ENCODE results near the gene NRL. TPM values are rescaled to one million over a fixed set of nuclear protein-coding genes. Genes with fewer than 3 reads are reported as not detected.

Gene NRL
- total RNA-seq, 1 donor from 2014 or later = 0.48 TPM

- Histone ChIP-seq H3K27me3 (ENCODE audit: insufficient read depth, low read length) (no peaks in the 10 kb centered on the region), H3K4me2 (ENCODE audit: low read length) (peak overlapping the region; percentile 94), H4K20me1 (ENCODE audit: insufficient read depth, low read length) (no peaks in the 10 kb centered on the region), H3K9me3 (ENCODE audit: insufficient read depth, low read depth, low read length) (no peaks in the 10 kb centered on the region), H3K9ac (ENCODE audit: low read length) (peak overlapping the region; percentile 81), H3K4me3 (ENCODE audit: insufficient read depth, low read depth, low read length) (peak overlapping the region; percentile 60), H3K36me3 (ENCODE audit: insufficient read depth, low read length) (no peaks in the 10 kb centered on the region), H3K4me1 (ENCODE audit: insufficient read depth, low read length) (peaks cover 6% of the 10 kb centered on the region), H3K79me2 (ENCODE audit: insufficient read depth, low read length) (no peaks in the 10 kb centered on the region), H2AFZ (ENCODE audit: low read depth, low read length) (peak overlapping the region; percentile 95), H3K27ac (ENCODE audit: low read depth, low read length) (no peak overlapping the region)
- H3K36me3 Mint-ChIP-seq (ENCODE audit: low read depth, unreplicated experiment) = peaks cover 6% of the 10 kb centered on the region
- no peaks in the 10 kb centered on the region for H3K9me3 Mint-ChIP-seq (ENCODE audit: unreplicated experiment)
- no peak for DNase-seq (ENCODE audit: low read depth)
- TF ChIP-seq CTCF (IDR thresholded peaks at IDR 0.05; ENCODE audit: insufficient read depth, low read depth, low read length) (no peak), EZH2 (IDR thresholded peaks at IDR 0.05; ENCODE audit: insufficient read depth, low read length) (no peak)
- FAIRE-seq = no peak
- H3K4me1 Mint-ChIP-seq (ENCODE audit: low read depth, unreplicated experiment) = peaks cover 15% of the 10 kb centered on the region
- peak overlapping the region; percentile 91 for H3K27ac Mint-ChIP-seq (ENCODE audit: unreplicated experiment)
- peak overlapping the region; percentile 93 for H3K4me3 Mint-ChIP-seq (ENCODE audit: unreplicated experiment)
- H3K27me3 Mint-ChIP-seq (ENCODE audit: low read depth, unreplicated experiment) = peaks cover 4% of the 10 kb centered on the region
Measured at GRCh38 chr14:24093207-24093900, 21.4 kb downstream of the NRL start.

- Mint-ChIP-seq H3K4me3 (ENCODE audit: unreplicated experiment) (peak overlapping the region; percentile 93), H3K36me3 (ENCODE audit: low read depth, unreplicated experiment) (peaks cover 6% of the 10 kb centered on the region)
- TF ChIP-seq CTCF (IDR thresholded peaks at IDR 0.05; ENCODE audit: insufficient read depth, low read depth, low read length) = no peak
- TF ChIP-seq EZH2 (IDR thresholded peaks at IDR 0.05; ENCODE audit: insufficient read depth, low read length) = no peak
Measured at GRCh38 chr14:24092505-24093206, 22.1 kb downstream of the NRL start.

More at GRCh38 chr14:24092505-24093206, 22.1 kb downstream of the NRL start:
- DNase-seq (ENCODE audit: low read depth) = no peak
- Histone ChIP-seq H3K4me2 (ENCODE audit: low read length) (no peak overlapping the region), H3K27me3 (ENCODE audit: insufficient read depth, low read length) (no peaks in the 10 kb centered on the region), H4K20me1 (ENCODE audit: insufficient read depth, low read length) (no peaks in the 10 kb centered on the region), H3K4me1 (ENCODE audit: insufficient read depth, low read length) (peaks cover 6% of the 10 kb centered on the region), H3K9ac (ENCODE audit: low read length) (no peak overlapping the region), H2AFZ (ENCODE audit: low read depth, low read length) (no peak overlapping the region), H3K36me3 (ENCODE audit: insufficient read depth, low read length) (no peaks in the 10 kb centered on the region), H3K9me3 (ENCODE audit: insufficient read depth, low read depth, low read length) (no peaks in the 10 kb centered on the region), H3K79me2 (ENCODE audit: insufficient read depth, low read length) (no peaks in the 10 kb centered on the region), H3K27ac (ENCODE audit: low read depth, low read length) (no peak overlapping the region), H3K4me3 (ENCODE audit: insufficient read depth, low read depth, low read length) (no peak overlapping the region)
- Mint-ChIP-seq H3K27ac (ENCODE audit: unreplicated experiment) (peak overlapping the region; percentile 91), H3K27me3 (ENCODE audit: low read depth, unreplicated experiment) (peaks cover 4% of the 10 kb centered on the region), H3K4me1 (ENCODE audit: low read depth, unreplicated experiment) (peaks cover 15% of the 10 kb centered on the region), H3K9me3 (ENCODE audit: unreplicated experiment) (no peaks in the 10 kb centered on the region)
- no peak for FAIRE-seq
